Activated naive CD4-positive, alpha-beta T cell treated with anti-CD3 and anti-CD28 coated beads, Interleukin-2, amount 10 ng/mL, durations not matched to agents 7 days and 5 days (primary cell): ENCODE data around the gene DPH3.

ENCODE experiments used
- CTCF ChIA-PET: fragments of 350-600 bp; sonication (Branson Sonifier 250); formaldehyde crosslinking; loops from one replicate; lab custom pipeline; 2021; ENCODE audit warnings: antibody characterized with exemption; lab: Charles Lee
- DNase-seq: peaks from one replicate; pipeline ENCODE4 v3.0.0-alpha.2; 2020
- H3K27ac Mint-ChIP-seq: one replicate; pipeline ENCODE4 v1.8.0; 2021; ENCODE audit warnings: mild to moderate bottlenecking, moderate library complexity, mixed read lengths
- H3K27me3 Mint-ChIP-seq: one replicate; pipeline ENCODE4 v1.8.0; 2021; ENCODE audit warnings: mild to moderate bottlenecking, mixed read lengths
- H3K36me3 Mint-ChIP-seq: one replicate; pipeline ENCODE4 v1.8.0; 2021; ENCODE audit warnings: mixed read lengths
- H3K4me1 Mint-ChIP-seq: one replicate; pipeline ENCODE4 v1.8.0; 2021; ENCODE audit warnings: mixed read lengths
- H3K4me3 Mint-ChIP-seq: one replicate; pipeline ENCODE4 v1.8.0; 2021; ENCODE audit warnings: mild to moderate bottlenecking, moderate library complexity, mixed read lengths
- H3K9me3 Mint-ChIP-seq: one replicate; pipeline ENCODE4 v1.8.0; 2021; ENCODE audit warnings: mixed read lengths

Gene DPH3

GRCh38 chr3:16286161-16286560, 21.4 kb upstream of the DPH3 start:
- CTCF ChIA-PET = interaction anchor here (0.7 to 2.5 kb wide), 11 partner anchors 11 to 264 kb away, joined by 3 to 21 read pairs (median 4); partner anchors contain the start of genes DPH3 and OXNAD1
- no peaks in the 10 kb centered on the region for H3K9me3 Mint-ChIP-seq
- peak overlapping the region; percentile 97 for H3K27ac Mint-ChIP-seq
- H3K36me3 Mint-ChIP-seq = peaks cover 62% of the 10 kb centered on the region
- no peaks in the 10 kb centered on the region for H3K27me3 Mint-ChIP-seq
- DNase-seq = peak; percentile 78
- peaks cover 53% of the 10 kb centered on the region for H3K4me1 Mint-ChIP-seq
- H3K4me3 Mint-ChIP-seq = peak overlapping the region; percentile 92

- Mint-ChIP-seq H3K9me3 (no peaks in the 10 kb centered on the region), H3K27ac (peak overlapping the region; percentile 97), H3K27me3 (no peaks in the 10 kb centered on the region), H3K36me3 (peaks cover 55% of the 10 kb centered on the region), H3K4me3 (peak overlapping the region; percentile 6), H3K4me1 (peaks cover 39% of the 10 kb centered on the region)
- DNase-seq = no peak
- CTCF ChIA-PET = interaction anchor here (0.9 to 1.4 kb wide), 3 partner anchors 34 to 227 kb away, joined by 3 to 8 read pairs (median 4); no protein-coding TSS in a partner anchor
Observed at GRCh38 chr3:16284633-16285032, 19.9 kb upstream of the DPH3 start.

- Mint-ChIP-seq H3K27me3 (no peaks in the 10 kb centered on the region), H3K36me3 (peaks cover 28% of the 10 kb centered on the region), H3K4me1 (peaks cover 24% of the 10 kb centered on the region), H3K27ac (no peak overlapping the region), H3K9me3 (no peaks in the 10 kb centered on the region), H3K4me3 (no peak overlapping the region)
- CTCF ChIA-PET = interaction anchor here (1.2 to 2.4 kb wide), 3 partner anchors 9 to 11 kb away, joined by 3 to 6 read pairs (median 6); no protein-coding TSS in a partner anchor
- DNase-seq = no peak
Observed at GRCh38 chr3:16280671-16281070, 15.9 kb upstream of the DPH3 start.

- H3K36me3 Mint-ChIP-seq = peaks cover 30% of the 10 kb centered on the region
- H3K9me3 Mint-ChIP-seq = no peaks in the 10 kb centered on the region
- no peak for DNase-seq
- no peak overlapping the region for H3K27ac Mint-ChIP-seq
- H3K27me3 Mint-ChIP-seq = no peaks in the 10 kb centered on the region
- CTCF ChIA-PET = interaction anchor here (0.7 to 2.4 kb wide), 5 partner anchors 10 to 39 kb away, joined by 3 to 6 read pairs (median 5); no protein-coding TSS in a partner anchor
- H3K4me1 Mint-ChIP-seq = peaks cover 10% of the 10 kb centered on the region
- H3K4me3 Mint-ChIP-seq = no peak overlapping the region
Observed at GRCh38 chr3:16279010-16279801, 14.5 kb upstream of the DPH3 start.

GRCh38 chr3:16277471-16277870, 12.7 kb upstream of the DPH3 start:
- CTCF ChIA-PET = interaction anchor here (1.7 kb wide), 2 partner anchors 13 kb away, joined by 4 to 5 read pairs; partner anchors contain the start of genes DPH3 and OXNAD1
- DNase-seq = no peak

GRCh38 chr3:16273867-16274266, 9.1 kb upstream of the DPH3 start:
- H3K36me3 Mint-ChIP-seq = peaks cover 29% of the 10 kb centered on the region
- H3K4me3 Mint-ChIP-seq = no peak overlapping the region
- CTCF ChIA-PET = interaction anchor here (0.9 to 1.8 kb wide), 4 partner anchors 16 to 276 kb away, joined by 3 to 5 read pairs (median 4); no protein-coding TSS in a partner anchor

More at GRCh38 chr3:16277471-16277870, 12.7 kb upstream of the DPH3 start:
- H3K4me3 Mint-ChIP-seq = no peak overlapping the region
- no peak overlapping the region for H3K27ac Mint-ChIP-seq
- peaks cover 3% of the 10 kb centered on the region for H3K4me1 Mint-ChIP-seq
- H3K9me3 Mint-ChIP-seq = no peaks in the 10 kb centered on the region
- no peaks in the 10 kb centered on the region for H3K27me3 Mint-ChIP-seq
- peaks cover 22% of the 10 kb centered on the region for H3K36me3 Mint-ChIP-seq

GRCh38 chr3:16272588-16272987, 7.8 kb upstream of the DPH3 start:
- no peak overlapping the region for H3K4me3 Mint-ChIP-seq
- peaks cover 27% of the 10 kb centered on the region for H3K36me3 Mint-ChIP-seq
- H3K27me3 Mint-ChIP-seq = no peaks in the 10 kb centered on the region
- CTCF ChIA-PET = interaction anchor here (1.2 to 2.6 kb wide), 3 partner anchors 8 to 16 kb away, joined by 3 to 7 read pairs (median 4); no protein-coding TSS in a partner anchor
- peaks cover 8% of the 10 kb centered on the region for H3K4me1 Mint-ChIP-seq
- no peak overlapping the region for H3K27ac Mint-ChIP-seq
- H3K9me3 Mint-ChIP-seq = no peaks in the 10 kb centered on the region
- no peak for DNase-seq

More at GRCh38 chr3:16273867-16274266, 9.1 kb upstream of the DPH3 start:
- Mint-ChIP-seq H3K9me3 (no peaks in the 10 kb centered on the region), H3K27ac (no peak overlapping the region), H3K4me1 (no peaks in the 10 kb centered on the region), H3K27me3 (no peaks in the 10 kb centered on the region)
- no peak for DNase-seq

GRCh38 chr3:16270855-16271254, 6.1 kb upstream of the DPH3 start:
- no peak overlapping the region for H3K27ac Mint-ChIP-seq
- H3K4me3 Mint-ChIP-seq = no peak overlapping the region
- H3K9me3 Mint-ChIP-seq = no peaks in the 10 kb centered on the region
- H3K36me3 Mint-ChIP-seq = peaks cover 26% of the 10 kb centered on the region
- CTCF ChIA-PET = interaction anchor here (1.0 to 3.4 kb wide), 5 partner anchors 9 to 68 kb away, joined by 3 to 17 read pairs (median 4); no protein-coding TSS in a partner anchor
- no peak for DNase-seq
- H3K4me1 Mint-ChIP-seq = peaks cover 24% of the 10 kb centered on the region
- H3K27me3 Mint-ChIP-seq = no peaks in the 10 kb centered on the region

- no peaks in the 10 kb centered on the region for H3K9me3 Mint-ChIP-seq
- H3K27me3 Mint-ChIP-seq = no peaks in the 10 kb centered on the region
- no peak overlapping the region for H3K4me3 Mint-ChIP-seq
- H3K27ac Mint-ChIP-seq = peak overlapping the region; percentile 6
- DNase-seq = no peak
- peaks cover 15% of the 10 kb centered on the region for H3K36me3 Mint-ChIP-seq
- H3K4me1 Mint-ChIP-seq = peaks cover 38% of the 10 kb centered on the region
- CTCF ChIA-PET = interaction anchor here (1.3 to 5.7 kb wide), 5 partner anchors 19 to 284 kb away, joined by 4 to 46 read pairs (median 21); no protein-coding TSS in a partner anchor
Observed at GRCh38 chr3:16266714-16267113, 2.0 kb upstream of the DPH3 start.

- H3K27ac Mint-ChIP-seq = peak overlapping the region; percentile 96
- no peaks in the 10 kb centered on the region for H3K9me3 Mint-ChIP-seq
- no peaks in the 10 kb centered on the region for H3K27me3 Mint-ChIP-seq
- no peak for DNase-seq
- peak overlapping the region; percentile 97 for H3K4me3 Mint-ChIP-seq
- peaks cover 38% of the 10 kb centered on the region for H3K4me1 Mint-ChIP-seq
- peaks cover 7% of the 10 kb centered on the region for H3K36me3 Mint-ChIP-seq
- CTCF ChIA-PET = interaction anchor here (1.0 to 5.7 kb wide), 10 partner anchors 11 to 285 kb away, joined by 3 to 46 read pairs (median 5); no protein-coding TSS in a partner anchor
Observed at GRCh38 chr3:16265455-16265786, 678 bp upstream of the DPH3 start.

- Mint-ChIP-seq H3K4me1 (peaks cover 44% of the 10 kb centered on the region), H3K4me3 (peak overlapping the region; percentile 97), H3K27ac (peak overlapping the region; percentile 96), H3K27me3 (no peaks in the 10 kb centered on the region), H3K9me3 (no peaks in the 10 kb centered on the region), H3K36me3 (peaks cover 11% of the 10 kb centered on the region)
- CTCF ChIA-PET = interaction anchor here (0.6 to 5.7 kb wide), 10 partner anchors 10 to 252 kb away, joined by 3 to 46 read pairs (median 4); no protein-coding TSS in a partner anchor
- no peak for DNase-seq
Observed at GRCh38 chr3:16264174-16264707, 502 bp downstream of the DPH3 start.

GRCh38 chr3:16262174-16262573, 2.6 kb downstream of the DPH3 start:
- Mint-ChIP-seq H3K9me3 (no peaks in the 10 kb centered on the region), H3K36me3 (peaks cover 9% of the 10 kb centered on the region), H3K4me3 (no peak overlapping the region), H3K27me3 (no peaks in the 10 kb centered on the region), H3K27ac (no peak overlapping the region), H3K4me1 (peaks cover 38% of the 10 kb centered on the region)
- DNase-seq = no peak
- CTCF ChIA-PET = interaction anchor here (0.6 kb wide), 1 partner anchor 213 kb away, joined by 3 read pairs; no protein-coding TSS in a partner anchor

GRCh38 chr3:16260046-16260445, 4.7 kb downstream of the DPH3 start:
- no peaks in the 10 kb centered on the region for H3K9me3 Mint-ChIP-seq
- peaks cover 12% of the 10 kb centered on the region for H3K36me3 Mint-ChIP-seq
- CTCF ChIA-PET = interaction anchor here (0.5 to 1.2 kb wide), 2 partner anchors 12 to 464 kb away, joined by 3 read pairs; no protein-coding TSS in a partner anchor
- H3K4me3 Mint-ChIP-seq = no peak overlapping the region
- no peak overlapping the region for H3K27ac Mint-ChIP-seq
- no peaks in the 10 kb centered on the region for H3K27me3 Mint-ChIP-seq
- DNase-seq = no peak
- peaks cover 24% of the 10 kb centered on the region for H3K4me1 Mint-ChIP-seq

GRCh38 chr3:16258866-16259265, 5.9 kb downstream of the DPH3 start:
- H3K27ac Mint-ChIP-seq = no peak overlapping the region
- peaks cover 10% of the 10 kb centered on the region for H3K36me3 Mint-ChIP-seq
- H3K27me3 Mint-ChIP-seq = no peaks in the 10 kb centered on the region
- CTCF ChIA-PET = interaction anchor here (1.2 kb wide), 2 partner anchors 11 to 15 kb away, joined by 3 to 4 read pairs; no protein-coding TSS in a partner anchor
- H3K4me1 Mint-ChIP-seq = peaks cover 28% of the 10 kb centered on the region
- no peak overlapping the region for H3K4me3 Mint-ChIP-seq
- DNase-seq = no peak
- H3K9me3 Mint-ChIP-seq = no peaks in the 10 kb centered on the region
